ENCODE data around the gene DARS1. TPM values are rescaled to one million over a fixed set of nuclear protein-coding genes. Genes with fewer than 3 reads are reported as not detected.
A peak's percentile ranks its signal among the peaks of the same experiment; 100 is the strongest.

Gene DARS1
- total and polyA plus RNA-seq, 2 of the 13 experiments (the other 11 are each of a cell fraction or from before 2014, with no cell fraction given): 149 to 230 TPM

GRCh38 chr2:135876066-135876711 lies 109.2 kb downstream of the DARS1 start, which contains the start of gene MCM6 (continued):
- TF ChIP-seq ZNF264 (CRISPR knock-in tag; IDR thresholded peaks at IDR 0.05) (peak; percentile 62; the same call in 1 of the 2 replicates), ZNF280B (CRISPR knock-in tag; IDR thresholded peaks at IDR 0.05; ENCODE audit: borderline replicate concordance) (peak; percentile 35; the same call in 1 of the 2 replicates), MXD3 (CRISPR knock-in tag; IDR thresholded peaks at IDR 0.05) (peak; percentile 85; the same call in 1 of the 2 replicates), SMARCE1 (IDR thresholded peaks at IDR 0.05; ENCODE audit: borderline replicate concordance) (no peak), GTF2F1 (IDR thresholded peaks at IDR 0.05; ENCODE audit: low read length) (no peak), KLF9 (CRISPR knock-in tag; IDR thresholded peaks at IDR 0.05; ENCODE audit: low read depth) (0 out of 2 replicates have a peak, but pooled peaks have one; percentile 46), MAZ (IDR thresholded peaks at IDR 0.05; ENCODE audit: borderline replicate concordance, low read depth, low read length) (no peak), MAZ (CRISPR knock-in tag; IDR thresholded peaks at IDR 0.05; ENCODE audit: low read depth) (peak; percentile 53; the same call in 1 of the 2 replicates), ZBED4 (CRISPR knock-in tag; IDR thresholded peaks at IDR 0.05; ENCODE audit: borderline replicate concordance) (peak; percentile 80; the same call in 1 of the 2 replicates), SP1 (IDR thresholded peaks at IDR 0.05) (no peak), SP1 (CRISPR knock-in tag; IDR thresholded peaks at IDR 0.05) (peak; percentile 47), ZBTB34 (CRISPR knock-in tag; IDR thresholded peaks at IDR 0.05) (peak; percentile 53; the same call in 1 of the 2 replicates), HMG20A (CRISPR knock-in tag; IDR thresholded peaks at IDR 0.05; ENCODE audit: borderline replicate concordance) (no peak), PTBP1 (IDR thresholded peaks at IDR 0.05; ENCODE audit: low read depth, low read length, poor library complexity, severe bottlenecking) (no peak), REL (CRISPR knock-in tag; conservative IDR thresholded peaks at IDR 0.05) (peak; percentile 95), ZBTB44 (CRISPR knock-in tag; IDR thresholded peaks at IDR 0.05) (no peak), BRF2 (CRISPR knock-in tag; IDR thresholded peaks at IDR 0.05) (peak; percentile 83), ZSCAN22 (CRISPR knock-in tag; IDR thresholded peaks at IDR 0.05) (0 out of 2 replicates have a peak, but pooled peaks have one; percentile 66), ZNF510 (CRISPR knock-in tag; IDR thresholded peaks at IDR 0.05; ENCODE audit: low read depth) (0 out of 2 replicates have a peak, but pooled peaks have one; percentile 89), SATB2 (CRISPR knock-in tag; IDR thresholded peaks at IDR 0.05) (peak; percentile 46; the same call in 1 of the 2 replicates)
